Parathyroid adenoma (tissue), 2 donors: Measurements from ENCODE around the gene LGALS7.

Source experiments
- H2AFZ ChIP-seq: fragments of 300-600 bp; sonication (generic); one replicate; pipeline ENCODE4 v1.7.0; 2017; ENCODE audit warnings: antibody characterized with exemption, mild to moderate bottlenecking
- H3K27ac ChIP-seq: fragments of 300-600 bp; sonication (generic); one replicate; pipeline ENCODE4 v1.7.0; 2017
- H3K27me3 ChIP-seq: fragments of 300-600 bp; sonication (generic); one replicate; pipeline ENCODE4 v1.7.0; 2017; ENCODE audit warnings: low read length; ENCODE audit not compliant: control insufficient read depth, insufficient read depth
- H3K36me3 ChIP-seq: fragments of 300-600 bp; sonication (generic); one replicate; pipeline ENCODE4 v1.7.0; 2017; ENCODE audit warnings: low read length; ENCODE audit not compliant: control insufficient read depth, insufficient read depth
- H3K4me1 ChIP-seq: fragments of 300-600 bp; sonication (generic); one replicate; pipeline ENCODE4 v1.7.0; 2017; ENCODE audit warnings: control low read depth
- H3K4me2 ChIP-seq: fragments of 300-600 bp; sonication (generic); one replicate; pipeline ENCODE4 v1.7.0; 2017; ENCODE audit warnings: low read length
- H3K4me3 ChIP-seq: fragments of 300-600 bp; sonication (generic); one replicate; pipeline ENCODE4 v1.7.0; 2017; ENCODE audit warnings: low read depth, low read length
- H3K79me2 ChIP-seq: fragments of 300-600 bp; sonication (generic); one replicate; pipeline ENCODE4 v1.7.0; 2017; ENCODE audit warnings: control low read depth
- H3K9ac ChIP-seq: fragments of 300-600 bp; sonication (generic); one replicate; pipeline ENCODE4 v1.7.0; 2017; ENCODE audit warnings: mild to moderate bottlenecking
- H3K9me3 ChIP-seq: fragments of 300-600 bp; sonication (generic); one replicate; pipeline ENCODE4 v1.7.0; 2017; ENCODE audit warnings: low read length; ENCODE audit not compliant: control insufficient read depth
- TF ChIP-seq, protein P1 (sequence below): fragments of 300-600 bp; sonication (generic); IDR thresholded peaks from one replicate; pipeline ENCODE4 v1.7.0; 2017; ENCODE audit warnings: antibody characterized with exemption, mild to moderate bottlenecking
- donor health status: primary hyperparathyroidism.

The LGALS7 gene

GRCh38 chr19:38726284-38726673 is 47.0 kb downstream of the LGALS7 start:
- Histone ChIP-seq H3K79me2 (peaks cover 9% of the 10 kb centered on the region), H3K4me3 (no peak overlapping the region), H3K9ac (no peak overlapping the region), H3K27ac (no peak overlapping the region), H2AFZ (no peak overlapping the region), H3K4me1 (peaks cover 5% of the 10 kb centered on the region), H3K36me3 (no peaks in the 10 kb centered on the region), H3K4me2 (no peak overlapping the region), H3K27me3 (no peaks in the 10 kb centered on the region), H3K9me3 (no peaks in the 10 kb centered on the region)
- TF ChIP-seq, protein P1, sequence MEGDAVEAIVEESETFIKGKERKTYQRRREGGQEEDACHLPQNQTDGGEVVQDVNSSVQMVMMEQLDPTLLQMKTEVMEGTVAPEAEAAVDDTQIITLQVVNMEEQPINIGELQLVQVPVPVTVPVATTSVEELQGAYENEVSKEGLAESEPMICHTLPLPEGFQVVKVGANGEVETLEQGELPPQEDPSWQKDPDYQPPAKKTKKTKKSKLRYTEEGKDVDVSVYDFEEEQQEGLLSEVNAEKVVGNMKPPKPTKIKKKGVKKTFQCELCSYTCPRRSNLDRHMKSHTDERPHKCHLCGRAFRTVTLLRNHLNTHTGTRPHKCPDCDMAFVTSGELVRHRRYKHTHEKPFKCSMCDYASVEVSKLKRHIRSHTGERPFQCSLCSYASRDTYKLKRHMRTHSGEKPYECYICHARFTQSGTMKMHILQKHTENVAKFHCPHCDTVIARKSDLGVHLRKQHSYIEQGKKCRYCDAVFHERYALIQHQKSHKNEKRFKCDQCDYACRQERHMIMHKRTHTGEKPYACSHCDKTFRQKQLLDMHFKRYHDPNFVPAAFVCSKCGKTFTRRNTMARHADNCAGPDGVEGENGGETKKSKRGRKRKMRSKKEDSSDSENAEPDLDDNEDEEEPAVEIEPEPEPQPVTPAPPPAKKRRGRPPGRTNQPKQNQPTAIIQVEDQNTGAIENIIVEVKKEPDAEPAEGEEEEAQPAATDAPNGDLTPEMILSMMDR, result no peak

GRCh38 chr19:38725469-38726283 is 47.6 kb downstream of the LGALS7 start:
- peaks cover 5% of the 10 kb centered on the region for H3K4me1 ChIP-seq
- no peak overlapping the region for H3K9ac ChIP-seq
- H3K27me3 ChIP-seq, result no peaks in the 10 kb centered on the region
- no peak overlapping the region for H3K27ac ChIP-seq
- TF ChIP-seq, protein P1, result no peak
- no peaks in the 10 kb centered on the region for H3K36me3 ChIP-seq
- H3K79me2 ChIP-seq, result peaks cover 9% of the 10 kb centered on the region
- H3K4me2 ChIP-seq, result no peak overlapping the region
- no peaks in the 10 kb centered on the region for H3K9me3 ChIP-seq
- no peak overlapping the region for H2AFZ ChIP-seq
- no peak overlapping the region for H3K4me3 ChIP-seq

- Histone ChIP-seq H3K79me2 (peaks cover 18% of the 10 kb centered on the region), H3K27me3 (no peaks in the 10 kb centered on the region), H3K36me3 (no peaks in the 10 kb centered on the region), H3K4me1 (peaks cover 5% of the 10 kb centered on the region), H3K4me2 (no peak overlapping the region), H3K9me3 (no peaks in the 10 kb centered on the region), H3K4me3 (no peak overlapping the region), H3K27ac (no peak overlapping the region), H2AFZ (no peak overlapping the region), H3K9ac (no peak overlapping the region)
- TF ChIP-seq, protein P1, result no peak
Measured at GRCh38 chr19:38723990-38724854, 49.1 kb downstream of the LGALS7 start.

- Histone ChIP-seq H2AFZ (no peak overlapping the region), H3K79me2 (peaks cover 18% of the 10 kb centered on the region), H3K27ac (no peak overlapping the region), H3K4me1 (peaks cover 5% of the 10 kb centered on the region), H3K9ac (no peak overlapping the region), H3K36me3 (no peaks in the 10 kb centered on the region), H3K4me3 (no peak overlapping the region), H3K27me3 (no peaks in the 10 kb centered on the region), H3K4me2 (no peak overlapping the region), H3K9me3 (no peaks in the 10 kb centered on the region)
- TF ChIP-seq, protein P1, result no peak
Measured at GRCh38 chr19:38723606-38723965, 49.7 kb downstream of the LGALS7 start.
